HCT116 (cell line): ENCODE data around the gene E2F1. TPM values are rescaled to one million over a fixed set of nuclear protein-coding genes. Genes with fewer than 3 reads are reported as not detected.
A peak's percentile ranks its signal among the peaks of the same experiment; 100 is the strongest.

Source experiments
- ATAC-seq: fragments of 200-7000 bp; cut with Tn5 transposase; 2 replicates; pipeline ENCODE4 v1.9.1; 2020; ENCODE audit warnings: mild to moderate bottlenecking, moderate library complexity
- BruUV-seq: library from RNA; stranded (reverse); fragments of 400-500 nt; replicated peaks from 2 replicates; lab custom pipeline; 2021; lab: Mats Ljungman, UMichigan
- CTCF ChIA-PET: fragments of 300-600 bp; sonication (Branson Sonifier 250); formaldehyde crosslinking; loops from one replicate; lab custom pipeline; 2021; ENCODE audit warnings: antibody characterized with exemption; lab: Charles Lee
- POLR2A ChIA-PET: fragments of 300-600, 350-600 bp; sonication (Branson Sonifier 250); formaldehyde crosslinking; loops from one replicate; lab custom pipeline; 2021; ENCODE audit warnings: antibody characterized with exemption; lab: Charles Lee
- RAD21 ChIA-PET, 2 experiments: fragments of 300-600 bp; sonication (Branson Sonifier 250); formaldehyde crosslinking; loops; one replicate each; lab custom pipeline; 2023; ENCODE audit warnings: low total read pairs in 2 of 2; ENCODE audit not compliant: uncharacterized antibody in 2 of 2, unreplicated experiment in 2 of 2, low non-redundant PET in 1 of 2; lab: Charles Lee
- DNase-seq: peaks from one replicate; pipeline ENCODE4 v3.0.0-alpha.2; 2010; ENCODE audit warnings: low read depth, low spot score
- H2AFZ ChIP-seq: fragments of 200-600 bp; shearing (Covaris generic), sonication (generic); 2 replicates; pipeline ENCODE4 v1.6.1; 2017; ENCODE audit warnings: low read depth, mixed run types, mixed read lengths, antibody characterized with exemption, low read length; ENCODE audit not compliant: poor library complexity, severe bottlenecking
- H3K27ac ChIP-seq: 2 replicates; pipeline ENCODE4 v1.5.1; 2012; ENCODE audit warnings: low read depth, low read length
- H3K27me3 ChIP-seq: fragments of 200-600 bp; sonication (generic); 2 replicates; pipeline ENCODE4 v1.6.1; 2016; ENCODE audit warnings: mixed run types, low read length, mixed read lengths; ENCODE audit not compliant: insufficient read depth
- H3K36me3 ChIP-seq, 2 experiments: fragments of 200-500 bp in 1 of 2; fragments of 200-600 bp in 1 of 2; sonication (Bioruptor generic) in 1 of 2; sonication (generic) in 1 of 2; 2 replicates each; pipeline versions ENCODE4 v1.5.1 to v1.6.1; 2014 to 2016; ENCODE audit warnings: low read length in 2 of 2, inconsistent platforms in 1 of 2, mixed read lengths in 1 of 2, mixed run types in 1 of 2; ENCODE audit not compliant: insufficient read depth in 2 of 2, control insufficient read depth in 1 of 2
- H3K4me1 ChIP-seq, 2 experiments: fragments of 200-600 bp in 1 of 2; sonication (generic) in 1 of 2; 2 replicates each; pipeline versions ENCODE4 v1.5.1 to v1.6.1; 2012 to 2017; ENCODE audit warnings: low read length in 2 of 2, inconsistent platforms in 1 of 2, mild to moderate bottlenecking in 1 of 2, mixed read lengths in 1 of 2, mixed run types in 1 of 2, moderate library complexity in 1 of 2; ENCODE audit not compliant: insufficient read depth in 2 of 2, control insufficient read depth in 1 of 2
- H3K4me2 ChIP-seq: fragments of 200-600 bp; sonication (generic); 2 replicates; pipeline ENCODE4 v1.6.1; 2017; ENCODE audit warnings: mixed run types, low read length, mixed read lengths
- H3K4me3 ChIP-seq, 2 experiments: fragments of 200-600 bp in 1 of 2; sonication (generic) in 1 of 2; replicated peaks in 1 of 2; 2 replicates each; pipeline ENCODE4 v1.5.1; 2011 to 2016; ENCODE audit warnings: low read length in 2 of 2, control low read depth in 1 of 2, low read depth in 1 of 2, mild to moderate bottlenecking in 1 of 2, mixed read lengths in 1 of 2, mixed run types in 1 of 2
- H3K79me2 ChIP-seq: fragments of 200-600 bp; sonication (generic); 2 replicates; pipeline ENCODE4 v1.6.1; 2017; ENCODE audit warnings: mild to moderate bottlenecking, mixed run types, low read length, moderate library complexity, mixed read lengths; ENCODE audit not compliant: insufficient read depth
- H3K9ac ChIP-seq: fragments of 200-600 bp; sonication (generic); 2 replicates; pipeline ENCODE4 v1.6.1; 2016; ENCODE audit warnings: low read length, mixed read lengths
- H3K9me2 ChIP-seq: fragments of 200-600 bp; sonication (generic), shearing (Covaris generic); 2 replicates; pipeline ENCODE4 v1.6.1; 2017; ENCODE audit warnings: mixed run types, mild to moderate bottlenecking, moderate library complexity; ENCODE audit not compliant: insufficient read depth
- H3K9me3 ChIP-seq, 2 experiments: fragments of 200-500 bp in 1 of 2; fragments of 200-600 bp in 1 of 2; sonication (Bioruptor generic) in 1 of 2; sonication (generic) in 1 of 2; 2 replicates each; pipeline ENCODE4 v1.6.1; 2014 to 2017; ENCODE audit warnings: low read length in 2 of 2, mixed read lengths in 2 of 2, inconsistent platforms in 1 of 2, low read depth in 1 of 2, mild to moderate bottlenecking in 1 of 2, mixed run types in 1 of 2, moderate library complexity in 1 of 2; ENCODE audit not compliant: control insufficient read depth in 1 of 2, insufficient read depth in 1 of 2
- H4K20me1 ChIP-seq: fragments of 200-600 bp; sonication (generic), shearing (Covaris generic); 2 replicates; pipeline ENCODE4 v1.6.1; 2017; ENCODE audit warnings: mixed run types, mild to moderate bottlenecking, moderate library complexity; ENCODE audit not compliant: insufficient read depth
- CBX3 ChIP-seq: IDR thresholded peaks from 2 replicates; pipeline ENCODE4 v1.6.1; 2012; ENCODE audit warnings: low read depth
- CEBPB ChIP-seq: IDR thresholded peaks from 2 replicates; pipeline ENCODE4 v1.6.1; 2012; ENCODE audit warnings: low read depth
- EGR1 ChIP-seq: IDR thresholded peaks from 2 replicates; pipeline ENCODE4 v1.6.1; 2012; ENCODE audit warnings: low read depth
- EZH2 ChIP-seq: fragments of 200-600 bp; sonication (generic); IDR thresholded peaks from 2 replicates; pipeline ENCODE4 v1.6.1; 2017; ENCODE audit warnings: antibody characterized with exemption, mixed run types
- POLR2A ChIP-seq: IDR thresholded peaks from 2 replicates; pipeline ENCODE4 v1.7.0; 2011; ENCODE audit warnings: borderline replicate concordance; ENCODE audit not compliant: insufficient read depth, insufficient read length; ENCODE audit errors: extremely low read depth
- POLR2AphosphoS5 ChIP-seq: IDR thresholded peaks from 2 replicates; pipeline ENCODE4 v1.6.1; 2011; ENCODE audit warnings: mild to moderate bottlenecking, low read depth, low read length, moderate library complexity
- RAD21 ChIP-seq: IDR thresholded peaks from 2 replicates; pipeline ENCODE4 v1.6.1; 2012; ENCODE audit warnings: low read depth, mild to moderate bottlenecking
- REST ChIP-seq: IDR thresholded peaks from 2 replicates; pipeline ENCODE4 v1.6.1; 2012; ENCODE audit warnings: low read depth
- SIN3A ChIP-seq: IDR thresholded peaks from 2 replicates; pipeline ENCODE4 v1.6.1; 2012; ENCODE audit warnings: low read depth
- SRF ChIP-seq: IDR thresholded peaks from 2 replicates; pipeline ENCODE4 v1.6.1; 2012; ENCODE audit warnings: low read depth
- TCF7L2 ChIP-seq: IDR thresholded peaks from 2 replicates; pipeline ENCODE4 v1.7.0; 2011; ENCODE audit warnings: borderline replicate concordance, inconsistent platforms; ENCODE audit not compliant: insufficient read depth, insufficient read length; ENCODE audit errors: extremely low read depth
- ZFX ChIP-seq: fragments of 450-650 bp; IDR thresholded peaks from 2 replicates; pipeline ENCODE4 v1.6.1; 2017
- intact Hi-C: fragments of 100-400 bp; cut with micrococcal nuclease; formaldehyde crosslinking; loops from 2 replicates; pipeline ENCODE4 v1.10.0; 2022
- total RNA-seq: library from RNA; stranded (reverse); gene quantifications from one replicate; pipeline ENCODE4 v1.2.1, GENCODE V29; 2021; ENCODE audit not compliant: unreplicated experiment
- TF ChIP-seq, protein P1 (sequence below): IDR thresholded peaks from 2 replicates; pipeline ENCODE4 v1.6.1; 2012
- TF ChIP-seq, protein P2 (sequence below): IDR thresholded peaks from 2 replicates; pipeline ENCODE4 v1.6.1; 2011; ENCODE audit warnings: mild to moderate bottlenecking, low read length, moderate library complexity; ENCODE audit not compliant: insufficient replicate concordance; ENCODE audit errors: extremely low read depth
- TF ChIP-seq, protein P3 (sequence below), 3 experiments: fragments of 200-600 bp in 1 of 3; sonication (generic) in 1 of 3; IDR thresholded peaks in 2 of 3; conservative IDR thresholded peaks in 1 of 3; 2 replicates each; pipeline ENCODE4 v1.5.1; 2012 to 2017; ENCODE audit warnings: low read depth in 2 of 3, low read length in 2 of 3, antibody characterized with exemption in 1 of 3, borderline replicate concordance in 1 of 3, control low read depth in 1 of 3, mild to moderate bottlenecking in 1 of 3, mixed read lengths in 1 of 3, mixed run types in 1 of 3, moderate library complexity in 1 of 3; ENCODE audit not compliant: insufficient read depth in 1 of 3

E2F1 gene
- total RNA-seq, 1 experiment from 2014 or later = 30.9 TPM

- TF ChIP-seq TCF7L2 (peak; percentile 3), SIN3A (peak; percentile 31; the same call in 1 of the 2 replicates), POLR2AphosphoS5 (peak; percentile 57)
- TF ChIP-seq, protein P1, sequence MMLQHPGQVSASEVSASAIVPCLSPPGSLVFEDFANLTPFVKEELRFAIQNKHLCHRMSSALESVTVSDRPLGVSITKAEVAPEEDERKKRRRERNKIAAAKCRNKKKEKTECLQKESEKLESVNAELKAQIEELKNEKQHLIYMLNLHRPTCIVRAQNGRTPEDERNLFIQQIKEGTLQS = no peak
These were observed 46.2 kb upstream of the E2F1 start (continued) for GRCh38 chr20:33732166-33732970.

- peak within 1 kb of the TSS; percentile 84 for H3K9ac ChIP-seq
- RAD21 ChIA-PET = interaction anchor here in 1 of 2 experiments (1.0 kb wide), 1 partner anchor 183 kb away, joined by 3 read pairs; no protein-coding TSS in a partner anchor
- DNase-seq = peak; percentile 39
- TF ChIP-seq EZH2 (no peak), REST (no peak), CEBPB (no peak), SRF (no peak), POLR2A (no peak), EGR1 (no peak), SIN3A (no peak), RAD21 (peak; percentile 78), ZFX (no peak), CBX3 (0 out of 2 replicates have a peak, but pooled peaks have one; percentile 39)
- TF ChIP-seq, protein P2, sequence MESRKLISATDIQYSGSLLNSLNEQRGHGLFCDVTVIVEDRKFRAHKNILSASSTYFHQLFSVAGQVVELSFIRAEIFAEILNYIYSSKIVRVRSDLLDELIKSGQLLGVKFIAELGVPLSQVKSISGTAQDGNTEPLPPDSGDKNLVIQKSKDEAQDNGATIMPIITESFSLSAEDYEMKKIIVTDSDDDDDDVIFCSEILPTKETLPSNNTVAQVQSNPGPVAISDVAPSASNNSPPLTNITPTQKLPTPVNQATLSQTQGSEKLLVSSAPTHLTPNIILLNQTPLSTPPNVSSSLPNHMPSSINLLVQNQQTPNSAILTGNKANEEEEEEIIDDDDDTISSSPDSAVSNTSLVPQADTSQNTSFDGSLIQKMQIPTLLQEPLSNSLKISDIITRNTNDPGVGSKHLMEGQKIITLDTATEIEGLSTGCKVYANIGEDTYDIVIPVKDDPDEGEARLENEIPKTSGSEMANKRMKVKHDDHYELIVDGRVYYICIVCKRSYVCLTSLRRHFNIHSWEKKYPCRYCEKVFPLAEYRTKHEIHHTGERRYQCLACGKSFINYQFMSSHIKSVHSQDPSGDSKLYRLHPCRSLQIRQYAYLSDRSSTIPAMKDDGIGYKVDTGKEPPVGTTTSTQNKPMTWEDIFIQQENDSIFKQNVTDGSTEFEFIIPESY = no peak
- TF ChIP-seq, protein P3, sequence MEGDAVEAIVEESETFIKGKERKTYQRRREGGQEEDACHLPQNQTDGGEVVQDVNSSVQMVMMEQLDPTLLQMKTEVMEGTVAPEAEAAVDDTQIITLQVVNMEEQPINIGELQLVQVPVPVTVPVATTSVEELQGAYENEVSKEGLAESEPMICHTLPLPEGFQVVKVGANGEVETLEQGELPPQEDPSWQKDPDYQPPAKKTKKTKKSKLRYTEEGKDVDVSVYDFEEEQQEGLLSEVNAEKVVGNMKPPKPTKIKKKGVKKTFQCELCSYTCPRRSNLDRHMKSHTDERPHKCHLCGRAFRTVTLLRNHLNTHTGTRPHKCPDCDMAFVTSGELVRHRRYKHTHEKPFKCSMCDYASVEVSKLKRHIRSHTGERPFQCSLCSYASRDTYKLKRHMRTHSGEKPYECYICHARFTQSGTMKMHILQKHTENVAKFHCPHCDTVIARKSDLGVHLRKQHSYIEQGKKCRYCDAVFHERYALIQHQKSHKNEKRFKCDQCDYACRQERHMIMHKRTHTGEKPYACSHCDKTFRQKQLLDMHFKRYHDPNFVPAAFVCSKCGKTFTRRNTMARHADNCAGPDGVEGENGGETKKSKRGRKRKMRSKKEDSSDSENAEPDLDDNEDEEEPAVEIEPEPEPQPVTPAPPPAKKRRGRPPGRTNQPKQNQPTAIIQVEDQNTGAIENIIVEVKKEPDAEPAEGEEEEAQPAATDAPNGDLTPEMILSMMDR (IDR thresholded peaks at IDR 0.05 in 2 of 3, conservative IDR thresholded peaks at IDR 0.05 in 1 of 3; ENCODE audit: borderline replicate concordance in 1 of 3, insufficient read depth in 1 of 3, low read depth in 2 of 3, low read length in 2 of 3) = peak; percentile 52 to 82 (median 68); a peak in 5 of 6 replicates
These were observed 45.5 kb upstream of the E2F1 start, which contains the start of gene ZNF341 for GRCh38 chr20:33731693-33732165. Gene ZNF341, plus strand, starts transcription at chr20:33731996. Its CDS starts 26 bp downstream, at chr20:33732022.

More at GRCh38 chr20:33731693-33732165, 45.5 kb upstream of the E2F1 start, which contains the start of gene ZNF341:
- ChIA-PET CTCF (interaction anchor here (0.6 to 0.7 kb wide), 3 partner anchors 8 to 65 kb away, joined by 3 read pairs; partner anchors contain the start of genes ACTL10 and PXMP4), POLR2A (interaction anchor here (0.9 to 1.4 kb wide), 2 partner anchors 12 to 58 kb away, joined by 4 read pairs; partner anchors contain the start of gene PXMP4)
- no peaks in the 10 kb centered on the region for H4K20me1 ChIP-seq
- peak within 1 kb of the TSS; percentile 86 for H2AFZ ChIP-seq
- peaks cover 23 to 30% of the 10 kb centered on the region in 2 experiments for H3K4me1 ChIP-seq
- H3K79me2 ChIP-seq = peaks cover 11% of the 10 kb centered on the region; the same call in 1 of the 2 replicates
- peak within 1 kb of the TSS; percentile 83 for H3K27ac ChIP-seq
- intact Hi-C loops = loop anchor here (2.0 kb wide), 1 partner anchor 275 kb away; no protein-coding TSS in a partner anchor
- H3K36me3 ChIP-seq = no peaks in the 10 kb centered on the region
- peak within 1 kb of the TSS; percentile 64 to 81 for H3K4me3 ChIP-seq
- H3K9me3 ChIP-seq = peaks cover 5 to 8% of the 10 kb centered on the region in 2 experiments; a peak in 2 of 4 replicates
- no peaks in the 10 kb centered on the region for H3K27me3 ChIP-seq
- no peaks in the 10 kb centered on the region for H3K9me2 ChIP-seq
- peak within 1 kb of the TSS; percentile 100 for H3K4me2 ChIP-seq
- no TSS peak for BruUV-seq
- peak; percentile 74 for ATAC-seq
